ENCODE measurements around the gene ETV2.
"Not testable (repeated sequence)": the region's sequence is repeated elsewhere in the genome, so short reads cannot be mapped to it uniquely, and the experiment has no call there.

Gene ETV2

DNA sequence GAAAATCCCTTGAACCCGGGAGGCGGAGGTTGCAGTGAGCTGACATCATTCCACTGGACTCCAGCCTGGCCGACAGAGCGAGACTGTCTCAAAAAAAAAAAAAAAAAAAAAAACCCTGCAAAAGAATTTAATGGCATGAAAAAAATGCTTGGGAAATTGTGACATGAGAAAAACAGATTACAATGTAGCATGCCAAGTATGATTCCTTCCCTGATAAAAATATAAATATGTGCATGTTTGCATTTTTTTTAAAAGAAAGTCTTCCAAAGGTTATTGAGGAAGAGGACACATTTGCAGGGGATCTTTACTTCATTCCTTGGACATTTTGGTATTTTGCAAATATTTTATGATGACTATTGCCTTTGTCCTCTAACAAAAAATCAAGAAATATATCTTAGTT is 48.3 kb downstream of the ETV2 start:
- Histone ChIP-seq H3K9me3 (ENCODE audit: control insufficient read depth, insufficient read depth, low read depth, low read length) (no peaks in the 10 kb centered on the region), H3K4me1 (ENCODE audit: control insufficient read depth, insufficient read depth, low read length) (no peaks in the 10 kb centered on the region), H3K9ac (ENCODE audit: low read length) (no peak overlapping the region), H3K27ac (ENCODE audit: low read depth, low read length) (no peak overlapping the region), H3K27me3 (ENCODE audit: control insufficient read depth, insufficient read depth, low read length) (no peaks in the 10 kb centered on the region), H3K36me3 (ENCODE audit: control insufficient read depth, insufficient read depth, low read length) (no peaks in the 10 kb centered on the region), H3K4me3 (ENCODE audit: low read depth, low read length) (no peak overlapping the region)

DNA sequence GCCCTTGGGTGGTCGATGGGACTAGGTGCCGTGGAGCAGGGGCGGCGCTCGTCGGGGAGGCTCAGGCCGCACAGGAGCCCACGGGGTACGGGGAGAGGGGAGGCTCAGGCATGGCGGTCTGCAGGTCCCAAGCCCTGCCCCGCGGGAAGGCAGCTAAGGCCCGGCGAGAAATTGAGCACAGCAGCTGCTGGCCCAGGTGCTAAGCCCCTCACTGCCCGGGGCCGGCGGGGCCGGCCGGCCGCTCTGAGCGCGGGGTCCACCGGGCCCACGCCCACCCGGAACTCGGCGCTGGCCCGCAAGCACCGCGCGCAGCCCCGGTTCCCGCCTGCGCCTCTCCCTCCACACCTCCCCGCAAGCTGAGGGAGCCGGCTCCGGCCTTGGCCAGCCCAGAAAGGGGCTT is 49.6 kb downstream of the ETV2 start:
- H3K4me1 ChIP-seq (ENCODE audit: control insufficient read depth, insufficient read depth, low read length); H3K27me3 ChIP-seq (ENCODE audit: control insufficient read depth, insufficient read depth, low read length); H3K4me3 ChIP-seq (ENCODE audit: low read depth, low read length): not testable (repeated sequence)

DNA sequence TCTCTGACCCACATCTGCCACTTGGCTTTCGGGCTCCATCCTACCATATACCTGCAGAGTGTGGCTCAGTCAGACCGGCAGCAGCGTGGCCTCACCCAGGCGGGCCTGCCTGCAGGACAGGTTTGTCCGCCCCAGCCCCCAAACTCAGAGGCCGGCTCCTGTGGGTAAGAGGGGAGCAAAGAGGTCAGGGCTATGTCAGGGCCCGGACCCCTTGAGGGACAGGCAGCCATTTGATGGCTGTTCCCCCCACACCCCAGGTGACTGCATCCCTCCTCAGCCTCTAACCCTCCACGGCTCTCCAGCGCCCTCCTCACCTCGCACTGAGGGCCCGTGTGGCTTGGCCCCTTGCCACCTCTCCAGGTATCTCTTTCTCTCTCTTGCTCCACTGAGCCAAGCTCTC is 50.5 kb downstream of the ETV2 start:
- Histone ChIP-seq H3K27me3 (ENCODE audit: control insufficient read depth, insufficient read depth, low read length) (no peaks in the 10 kb centered on the region), H3K9me3 (ENCODE audit: control insufficient read depth, insufficient read depth, low read depth, low read length) (peaks cover 5% of the 10 kb centered on the region), H3K27ac (ENCODE audit: low read depth, low read length) (no peak overlapping the region), H3K4me3 (ENCODE audit: low read depth, low read length) (no peak overlapping the region), H3K4me1 (ENCODE audit: control insufficient read depth, insufficient read depth, low read length) (no peaks in the 10 kb centered on the region), H3K9ac (ENCODE audit: low read length) (no peak overlapping the region), H3K36me3 (ENCODE audit: control insufficient read depth, insufficient read depth, low read length) (no peaks in the 10 kb centered on the region)

More for the DNA sequence above, 49.6 kb downstream of the ETV2 start:
- not testable (repeated sequence) for H3K36me3 ChIP-seq (ENCODE audit: control insufficient read depth, insufficient read depth, low read length); H3K9me3 ChIP-seq (ENCODE audit: control insufficient read depth, insufficient read depth, low read depth, low read length); H3K9ac ChIP-seq (ENCODE audit: low read length); H3K27ac ChIP-seq (ENCODE audit: low read depth, low read length)

DNA sequence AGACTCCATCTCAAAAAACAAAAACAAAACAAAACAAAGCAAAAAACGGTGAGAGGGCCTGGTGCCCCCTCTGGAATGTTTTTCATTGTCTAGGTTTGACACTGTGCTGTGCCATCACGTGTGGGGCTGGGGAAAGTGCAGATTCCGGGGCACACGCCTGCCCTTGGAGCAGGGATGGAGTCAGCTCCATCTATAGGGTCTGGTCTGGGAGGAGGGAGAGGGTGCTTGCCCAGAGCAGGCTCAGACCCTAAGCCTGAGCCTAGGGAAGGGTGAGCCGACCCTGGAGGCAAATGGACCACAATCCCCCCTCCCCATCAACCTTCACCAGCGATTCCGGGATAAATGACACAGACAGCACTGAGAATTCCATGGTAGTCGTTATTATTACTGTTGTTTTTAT is 51.9 kb downstream of the ETV2 start:
- Histone ChIP-seq H3K36me3 (ENCODE audit: control insufficient read depth, insufficient read depth, low read length) (no peaks in the 10 kb centered on the region), H3K4me1 (ENCODE audit: control insufficient read depth, insufficient read depth, low read length) (no peaks in the 10 kb centered on the region), H3K4me3 (ENCODE audit: low read depth, low read length) (no peak overlapping the region), H3K27ac (ENCODE audit: low read depth, low read length) (no peak overlapping the region), H3K27me3 (ENCODE audit: control insufficient read depth, insufficient read depth, low read length) (no peaks in the 10 kb centered on the region), H3K9me3 (ENCODE audit: control insufficient read depth, insufficient read depth, low read depth, low read length) (peaks cover 5% of the 10 kb centered on the region), H3K9ac (ENCODE audit: low read length) (no peak overlapping the region)

DNA sequence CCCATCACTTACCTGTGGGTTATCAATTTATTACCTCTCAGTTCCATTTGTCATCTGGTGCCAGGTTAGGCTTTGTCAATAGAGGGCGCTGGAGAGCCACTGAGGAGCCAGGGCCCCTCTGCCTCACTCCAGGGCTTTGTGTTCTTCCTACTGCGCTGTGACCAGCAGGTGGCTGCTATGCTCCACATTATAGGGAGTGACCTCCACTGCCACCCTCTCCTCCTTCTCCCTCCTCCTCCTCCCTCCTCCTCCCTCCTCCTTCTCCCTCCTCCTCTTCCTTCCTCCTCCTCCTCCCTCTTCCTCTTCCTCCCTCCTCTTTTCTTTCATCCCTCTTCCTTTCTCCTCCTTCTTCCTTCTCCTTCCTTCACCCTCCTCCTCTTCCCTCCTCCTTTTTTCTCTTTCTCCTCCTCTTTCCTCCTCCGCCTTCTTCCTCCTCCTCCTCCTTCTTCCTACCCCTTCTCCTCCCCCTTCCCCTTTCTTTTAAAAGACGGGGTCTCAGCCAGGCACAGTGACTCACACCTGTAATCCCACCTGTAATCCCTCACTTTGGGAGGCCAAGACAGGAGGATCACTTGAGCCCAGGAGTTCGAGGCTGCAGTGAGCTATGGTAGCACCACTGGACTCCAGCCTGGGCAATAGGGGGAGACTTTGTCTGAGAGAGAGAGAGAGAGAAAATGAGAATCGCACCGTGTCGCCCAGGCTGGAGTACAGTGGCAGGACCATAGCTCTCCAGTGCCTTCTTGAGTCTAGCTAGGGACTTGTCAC is 52.5 kb downstream of the ETV2 start:
- no peak overlapping the region for H3K9ac ChIP-seq (ENCODE audit: low read length)
- H3K27me3 ChIP-seq (ENCODE audit: control insufficient read depth, insufficient read depth, low read length) = no peaks in the 10 kb centered on the region
- peaks cover 5% of the 10 kb centered on the region for H3K9me3 ChIP-seq (ENCODE audit: control insufficient read depth, insufficient read depth, low read depth, low read length)

More for the DNA sequence above, 52.5 kb downstream of the ETV2 start:
- Histone ChIP-seq H3K4me3 (ENCODE audit: low read depth, low read length) (no peak overlapping the region), H3K27ac (ENCODE audit: low read depth, low read length) (no peak overlapping the region), H3K4me1 (ENCODE audit: control insufficient read depth, insufficient read depth, low read length) (no peaks in the 10 kb centered on the region), H3K36me3 (ENCODE audit: control insufficient read depth, insufficient read depth, low read length) (no peaks in the 10 kb centered on the region)

Measured in HUES6 (cell line).